GM21723 (cell line): ENCODE measurements around the gene TANGO6.

ENCODE experiments used
- ATAC-seq: cut with Tn5 transposase; IDR thresholded peaks from one replicate; pipeline ENCODE4 v1.9.1; 2021; ENCODE audit warnings: mild to moderate bottlenecking, moderate library complexity; ENCODE audit not compliant: unreplicated experiment

Gene TANGO6

GRCh38 chr16:69088684-69089083 is 245.4 kb downstream of the TANGO6 start:
- no peak for ATAC-seq

GRCh38 chr16:69089091-69089910 is 246.0 kb downstream of the TANGO6 start:
- ATAC-seq, result no peak

DNA sequence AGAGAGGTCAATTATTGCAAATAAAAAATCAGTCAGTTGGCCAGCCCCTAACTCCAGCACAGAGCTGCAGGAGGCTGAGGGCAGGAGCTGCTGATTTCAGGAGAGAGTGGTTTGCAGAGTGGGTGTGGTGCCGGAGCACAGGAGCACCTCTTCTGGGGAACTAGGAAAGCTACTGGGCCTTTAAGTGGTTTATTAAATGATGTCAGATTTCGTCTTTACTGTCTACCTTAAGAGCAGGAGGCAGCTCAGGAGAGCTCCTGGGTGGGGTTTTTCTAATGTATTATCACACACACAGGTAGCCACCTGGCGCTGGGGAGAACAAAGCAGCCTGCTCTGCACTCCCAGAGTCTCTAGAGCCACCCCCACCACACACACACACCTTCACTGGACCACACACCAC is 250.6 kb downstream of the TANGO6 start:
- ATAC-seq, result no peak

DNA sequence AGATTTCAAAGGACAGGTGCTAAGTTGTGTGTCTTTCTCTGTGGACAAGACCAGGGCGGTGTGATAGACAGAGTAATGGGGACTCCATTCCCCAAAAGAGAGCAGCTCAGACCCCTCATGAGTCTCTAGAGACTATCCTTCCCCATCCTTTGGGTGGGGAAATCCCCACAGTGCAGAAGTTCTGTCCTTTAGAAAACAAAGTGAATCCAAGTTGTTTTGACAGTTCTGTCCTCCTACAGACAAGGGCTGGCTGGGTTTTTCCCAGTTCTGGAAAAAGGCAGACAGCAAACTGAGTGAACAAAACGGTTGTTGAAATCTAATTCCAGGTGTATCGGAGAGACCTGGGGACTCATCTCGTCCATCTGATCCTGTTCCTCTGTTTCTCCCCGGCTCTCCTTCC is 251.2 kb downstream of the TANGO6 start:
- ATAC-seq, result no peak

DNA sequence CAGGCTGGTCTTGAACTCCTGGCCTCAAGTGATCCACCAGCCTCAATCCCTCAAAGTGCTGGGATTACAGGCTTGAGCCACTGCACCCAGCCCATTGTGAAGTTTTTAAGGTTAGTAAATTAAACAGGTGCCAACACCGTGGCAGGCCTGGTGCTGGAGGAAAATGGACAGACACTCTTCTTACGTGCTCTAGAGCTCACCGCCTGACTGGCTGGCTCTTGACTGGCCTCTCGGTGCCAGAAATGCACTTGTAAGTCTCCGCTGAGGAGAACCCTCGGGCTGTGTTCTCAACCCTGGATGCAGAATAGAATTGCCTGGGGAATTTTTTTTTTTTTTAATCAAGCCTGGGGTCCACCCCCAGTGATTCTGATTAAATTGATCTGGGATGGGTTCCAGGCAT is 251.9 kb downstream of the TANGO6 start:
- no peak for ATAC-seq

- no peak for ATAC-seq
Observed at GRCh38 chr16:69100071-69100691, 256.9 kb downstream of the TANGO6 start.

- ATAC-seq, result no peak
Observed at GRCh38 chr16:69105501-69106361, 262.4 kb downstream of the TANGO6 start, which contains the start of gene HAS3. Gene HAS3 (plus strand): TSS chr16:69105653. CDS start chr16:69109396, 3,743 bp downstream.

- ATAC-seq, result no peak
Observed at GRCh38 chr16:69106491-69107315, 263.4 kb downstream of the TANGO6 start.

- no peak for ATAC-seq
Observed at GRCh38 chr16:69107316-69107962, 264.1 kb downstream of the TANGO6 start.

- ATAC-seq, result no peak
Observed at GRCh38 chr16:69108064-69108904, 265.0 kb downstream of the TANGO6 start.

DNA sequence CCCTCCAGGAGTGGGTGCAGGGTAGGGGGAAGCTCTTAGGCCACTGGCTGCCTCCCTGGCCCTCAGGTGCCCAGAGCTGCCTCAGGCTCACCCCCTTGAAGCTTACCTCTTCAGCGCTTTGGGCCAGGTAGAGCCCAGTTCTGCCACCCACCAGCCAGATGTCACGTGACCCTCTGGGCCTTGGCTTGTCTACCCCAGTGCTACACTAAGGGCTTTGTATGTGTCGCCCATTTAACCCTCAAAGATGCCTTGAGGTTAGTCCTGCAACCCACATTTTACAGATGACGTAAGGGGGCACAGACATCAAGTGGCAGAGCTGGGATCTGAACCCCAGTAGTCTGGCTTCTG is 265.5 kb downstream of the TANGO6 start:
- no peak for ATAC-seq

DNA sequence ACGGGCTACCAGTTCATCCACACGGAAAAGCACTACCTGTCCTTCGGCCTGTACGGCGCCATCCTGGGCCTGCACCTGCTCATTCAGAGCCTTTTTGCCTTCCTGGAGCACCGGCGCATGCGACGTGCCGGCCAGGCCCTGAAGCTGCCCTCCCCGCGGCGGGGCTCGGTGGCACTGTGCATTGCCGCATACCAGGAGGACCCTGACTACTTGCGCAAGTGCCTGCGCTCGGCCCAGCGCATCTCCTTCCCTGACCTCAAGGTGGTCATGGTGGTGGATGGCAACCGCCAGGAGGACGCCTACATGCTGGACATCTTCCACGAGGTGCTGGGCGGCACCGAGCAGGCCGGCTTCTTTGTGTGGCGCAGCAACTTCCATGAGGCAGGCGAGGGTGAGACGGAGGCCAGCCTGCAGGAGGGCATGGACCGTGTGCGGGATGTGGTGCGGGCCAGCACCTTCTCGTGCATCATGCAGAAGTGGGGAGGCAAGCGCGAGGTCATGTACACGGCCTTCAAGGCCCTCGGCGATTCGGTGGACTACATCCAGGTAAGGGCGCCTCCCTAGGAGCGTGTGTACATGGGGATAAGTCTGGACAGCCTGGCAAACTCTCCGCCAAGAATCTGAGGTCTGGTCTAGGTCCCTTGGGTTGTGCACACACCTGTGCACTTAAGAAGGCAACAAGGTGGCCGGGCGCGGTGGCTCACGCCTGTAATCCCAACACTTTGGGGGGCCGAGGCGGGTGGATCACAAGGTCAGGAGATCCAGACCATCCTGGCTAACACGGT is 266.3 kb downstream of the TANGO6 start:
- no peak for ATAC-seq

GRCh38 chr16:69110406-69110805 is 267.1 kb downstream of the TANGO6 start:
- no peak for ATAC-seq

DNA sequence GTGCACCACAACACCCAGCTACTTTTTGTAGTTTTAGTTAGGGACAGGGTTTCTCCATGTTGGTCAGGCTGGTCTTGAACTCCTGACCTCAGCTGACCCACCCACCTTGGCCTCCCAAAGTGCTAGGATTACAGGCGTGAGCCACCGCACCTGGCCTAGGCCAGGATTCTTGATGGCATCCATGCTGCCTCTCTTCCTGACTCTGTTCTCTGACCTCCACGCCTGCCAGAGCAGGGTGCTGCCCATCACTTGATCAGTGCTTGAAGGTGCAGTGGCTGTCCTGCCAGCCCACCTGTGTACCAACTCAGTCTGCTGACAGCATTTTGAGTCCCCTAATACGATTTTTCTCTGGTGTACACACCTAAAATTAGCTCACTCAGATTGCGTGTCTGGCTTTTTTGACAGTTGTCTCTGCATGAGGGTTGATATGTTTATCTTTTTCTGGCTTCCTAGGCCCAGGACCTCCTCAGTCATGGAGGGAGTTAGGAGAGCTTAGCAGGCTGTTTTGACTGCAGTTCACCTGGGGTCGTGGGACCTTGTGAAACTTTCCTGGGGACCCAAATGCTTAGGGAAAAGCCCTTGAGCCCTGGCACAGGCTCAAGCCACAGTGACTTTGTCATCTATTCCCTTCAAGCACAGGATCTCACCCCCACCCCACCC is 268.0 kb downstream of the TANGO6 start:
- no peak for ATAC-seq

GRCh38 chr16:69111876-69112230 is 268.5 kb downstream of the TANGO6 start:
- ATAC-seq, result no peak

GRCh38 chr16:69112285-69113129 is 269.2 kb downstream of the TANGO6 start:
- peak; percentile 71 for ATAC-seq

GRCh38 chr16:69113216-69113615 is 269.9 kb downstream of the TANGO6 start:
- ATAC-seq, result no peak
